NB4 (cell line): Measurements from ENCODE around the gene LY86.

Experiments used
- DNase-seq: peaks from one replicate; pipeline ENCODE4 v3.0.0; 2010; ENCODE audit warnings: low read depth
- H3K4me3 ChIP-seq: one replicate; pipeline ENCODE4 v1.5.1; 2011; ENCODE audit warnings: mild to moderate bottlenecking, low read depth, low read length, moderate library complexity
- MAX ChIP-seq: IDR thresholded peaks from 2 replicates; pipeline ENCODE4 v1.6.1; 2011; ENCODE audit warnings: low read depth, low read length
- MYC ChIP-seq: IDR thresholded peaks from 2 replicates; pipeline ENCODE4 v1.6.1; 2011; ENCODE audit warnings: low read depth, low read length
- POLR2A ChIP-seq: IDR thresholded peaks from 2 replicates; pipeline ENCODE4 v1.6.1; 2011; ENCODE audit warnings: mild to moderate bottlenecking; ENCODE audit not compliant: insufficient read length; ENCODE audit errors: extremely low read depth
- TF ChIP-seq, protein P1 (sequence below): IDR thresholded peaks from one replicate; pipeline ENCODE4 v1.5.1; 2012; ENCODE audit warnings: low read depth, low read length

The LY86 gene

DNA sequence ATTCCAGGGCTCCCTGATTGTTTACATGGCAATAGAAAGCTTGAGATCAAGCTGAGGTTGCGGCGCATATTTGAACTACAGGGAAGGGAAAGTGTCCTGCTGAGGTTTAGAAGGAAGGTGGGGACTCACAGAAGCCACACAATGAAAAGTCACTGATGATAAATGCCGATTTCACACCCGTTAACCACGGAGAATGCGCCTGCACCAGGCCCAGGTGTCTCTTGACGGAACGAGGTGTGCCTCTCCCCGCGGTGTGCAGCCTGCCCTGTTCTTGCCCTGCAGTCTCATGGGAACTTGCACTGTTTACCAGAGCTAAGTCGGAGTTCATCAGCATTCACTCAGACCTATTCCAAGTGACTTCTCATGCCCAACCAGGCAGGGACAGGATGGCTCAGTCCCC lies 90.3 kb downstream of the LY86 start:
- TF ChIP-seq, protein P1, sequence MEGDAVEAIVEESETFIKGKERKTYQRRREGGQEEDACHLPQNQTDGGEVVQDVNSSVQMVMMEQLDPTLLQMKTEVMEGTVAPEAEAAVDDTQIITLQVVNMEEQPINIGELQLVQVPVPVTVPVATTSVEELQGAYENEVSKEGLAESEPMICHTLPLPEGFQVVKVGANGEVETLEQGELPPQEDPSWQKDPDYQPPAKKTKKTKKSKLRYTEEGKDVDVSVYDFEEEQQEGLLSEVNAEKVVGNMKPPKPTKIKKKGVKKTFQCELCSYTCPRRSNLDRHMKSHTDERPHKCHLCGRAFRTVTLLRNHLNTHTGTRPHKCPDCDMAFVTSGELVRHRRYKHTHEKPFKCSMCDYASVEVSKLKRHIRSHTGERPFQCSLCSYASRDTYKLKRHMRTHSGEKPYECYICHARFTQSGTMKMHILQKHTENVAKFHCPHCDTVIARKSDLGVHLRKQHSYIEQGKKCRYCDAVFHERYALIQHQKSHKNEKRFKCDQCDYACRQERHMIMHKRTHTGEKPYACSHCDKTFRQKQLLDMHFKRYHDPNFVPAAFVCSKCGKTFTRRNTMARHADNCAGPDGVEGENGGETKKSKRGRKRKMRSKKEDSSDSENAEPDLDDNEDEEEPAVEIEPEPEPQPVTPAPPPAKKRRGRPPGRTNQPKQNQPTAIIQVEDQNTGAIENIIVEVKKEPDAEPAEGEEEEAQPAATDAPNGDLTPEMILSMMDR: no peak
- TF ChIP-seq MYC (no peak), POLR2A (no peak), MAX (no peak)
- DNase-seq: no peak
- H3K4me3 ChIP-seq: no peak overlapping the region

- no peak overlapping the region for H3K4me3 ChIP-seq
- no peak for TF ChIP-seq POLR2A
- no peak for TF ChIP-seq MYC
- DNase-seq: no peak
Observed at GRCh38 chr6:6679633-6680032, 91.1 kb downstream of the LY86 start.

- H3K4me3 ChIP-seq: no peak overlapping the region
- TF ChIP-seq MAX (no peak), MYC (no peak), POLR2A (no peak)
- TF ChIP-seq, protein P1: no peak
- no peak for DNase-seq
Observed at GRCh38 chr6:6680526-6680925, 92.0 kb downstream of the LY86 start.

DNA sequence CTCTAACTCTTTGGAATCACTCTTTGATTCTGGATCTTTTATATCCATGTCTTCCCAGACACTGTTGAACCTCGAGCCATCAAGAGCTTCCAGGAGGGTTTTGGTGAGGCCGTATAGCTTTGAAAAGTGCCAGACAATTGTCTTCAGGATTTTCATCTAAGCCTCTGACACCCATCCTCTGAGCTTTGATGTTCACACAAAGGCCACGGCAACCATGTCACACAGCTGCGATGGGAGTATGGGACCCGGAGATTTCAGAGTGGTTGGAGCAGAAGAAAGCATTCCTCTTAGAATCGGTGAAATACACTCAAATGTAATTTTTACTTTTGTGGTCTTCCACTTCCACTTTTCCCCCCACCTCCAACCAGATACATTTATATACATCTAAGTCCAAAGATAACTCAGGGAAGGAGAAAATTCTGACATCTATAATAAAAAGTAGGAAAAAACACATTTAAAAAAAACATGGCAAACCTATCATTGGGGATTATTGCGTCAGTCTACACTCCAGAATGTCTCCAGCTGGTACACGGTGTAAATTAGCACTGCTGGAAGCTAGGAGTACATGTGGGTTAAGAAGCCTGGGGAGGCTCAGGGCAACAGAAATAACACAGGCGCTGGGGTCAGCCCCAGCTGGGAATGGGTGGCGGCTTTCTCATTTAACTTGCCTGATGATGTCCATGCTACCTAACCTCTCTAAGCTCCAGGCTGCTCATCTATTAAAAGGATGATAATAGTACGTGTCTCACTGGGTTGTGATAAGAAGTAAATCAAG lies 92.7 kb downstream of the LY86 start:
- TF ChIP-seq MAX: no peak
- TF ChIP-seq POLR2A: no peak
- TF ChIP-seq, protein P1: no peak
- no peak for TF ChIP-seq MYC
- peak; percentile 18 for DNase-seq
- no peak overlapping the region for H3K4me3 ChIP-seq

DNA sequence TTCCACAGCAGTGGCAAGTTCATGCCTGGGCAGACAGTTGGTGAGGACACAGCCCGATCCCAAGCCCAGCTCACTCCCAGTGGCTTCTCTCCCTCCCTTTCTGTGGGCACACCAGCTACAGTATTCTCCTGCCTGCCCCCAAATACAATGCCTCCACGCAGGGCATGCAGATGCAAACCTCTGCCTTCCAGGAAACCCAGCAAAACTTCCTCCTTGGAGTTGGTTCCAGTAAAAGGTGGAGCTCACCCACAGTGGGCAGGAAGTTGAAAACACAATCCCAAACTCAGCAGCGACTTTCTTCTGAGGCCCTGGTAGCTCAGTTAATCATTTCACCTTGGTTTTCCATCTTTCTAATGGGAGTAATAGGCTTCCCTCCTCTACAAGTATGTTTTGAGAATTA lies 93.7 kb downstream of the LY86 start:
- DNase-seq: no peak
- TF ChIP-seq POLR2A (no peak), MYC (no peak), MAX (no peak)
- TF ChIP-seq, protein P1: no peak
- no peak overlapping the region for H3K4me3 ChIP-seq

DNA sequence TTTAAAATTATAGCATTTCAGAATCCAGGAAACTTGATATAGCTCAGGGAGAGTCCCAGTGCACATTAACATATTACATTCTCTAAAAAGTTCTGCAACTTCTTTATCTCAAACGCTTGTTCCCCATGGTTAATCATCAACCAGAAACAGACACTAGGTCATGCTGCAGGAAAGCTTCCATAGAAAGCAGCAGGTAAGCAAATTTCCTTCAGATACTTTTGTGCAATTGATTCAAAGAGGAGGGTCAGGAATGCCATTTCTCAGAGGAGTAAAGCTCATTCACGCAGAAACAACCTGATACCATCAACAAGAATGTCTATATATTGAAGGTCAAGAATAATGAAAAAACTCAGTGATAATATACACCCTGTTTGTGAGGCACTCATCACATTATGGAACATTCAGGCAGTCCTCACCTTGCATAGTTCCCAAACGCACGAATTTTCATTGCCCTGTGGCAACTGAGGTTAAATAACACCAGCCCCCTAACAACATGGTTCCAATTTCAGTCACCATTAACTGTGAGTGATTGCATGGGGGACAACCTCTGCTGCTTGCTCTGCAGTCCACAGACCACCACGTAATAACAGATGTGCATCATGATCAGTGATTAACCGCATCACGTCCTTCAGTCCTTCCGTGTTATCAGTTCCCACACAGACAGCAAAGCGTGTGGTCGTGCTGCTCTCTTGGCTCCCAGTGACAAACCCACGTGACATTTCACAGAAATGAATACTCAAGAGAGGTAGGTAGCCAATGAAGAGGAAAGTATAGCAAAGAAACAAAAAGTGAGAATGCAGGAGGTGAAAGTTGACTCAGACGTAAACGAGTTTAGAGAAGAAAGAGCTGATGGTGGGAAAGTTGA lies 95.7 kb downstream of the LY86 start:
- DNase-seq: peak; percentile 11
- no peak overlapping the region for H3K4me3 ChIP-seq
- TF ChIP-seq MYC: no peak
- TF ChIP-seq, protein P1: no peak
- no peak for TF ChIP-seq POLR2A
- TF ChIP-seq MAX: no peak
